OCI-LY7 (cell line): ENCODE results near the gene CCDC27. TPM values are rescaled to one million over a fixed set of nuclear protein-coding genes. Genes with fewer than 3 reads are reported as not detected.

Source experiments
- BruUV-seq: library from RNA; stranded (reverse); fragments of 400-500 nt; replicated peaks from 2 replicates; lab custom pipeline; 2021; lab: Mats Ljungman, UMichigan
- CTCF ChIA-PET: fragments of 300-600 bp; sonication (Branson Sonifier 250); formaldehyde crosslinking; loops from one replicate; lab custom pipeline; 2022; ENCODE audit warnings: antibody characterized with exemption; ENCODE audit not compliant: unreplicated experiment; lab: Charles Lee
- POLR2A ChIA-PET: fragments of 300-600 bp; sonication (Branson Sonifier 250); formaldehyde crosslinking; loops from one replicate; lab custom pipeline; 2022; ENCODE audit warnings: antibody characterized with exemption; lab: Charles Lee
- DNase-seq: peaks from one replicate; pipeline ENCODE4 v3.0.0-alpha.2; 2015; ENCODE audit warnings: low spot score
- H2AFZ ChIP-seq: fragments of 200-600 bp; sonication (generic), shearing (Covaris generic); 2 replicates; pipeline ENCODE4 v1.6.1; 2014; ENCODE audit warnings: mild to moderate bottlenecking, antibody characterized with exemption, low read length, moderate library complexity
- H3K27ac ChIP-seq: fragments of 200-600 bp; sonication (generic); 2 replicates; pipeline ENCODE4 v1.5.1; 2014; ENCODE audit warnings: mixed run types, low read depth, mild to moderate bottlenecking, moderate library complexity, low read length, inconsistent platforms; ENCODE audit not compliant: poor library complexity, severe bottlenecking
- H3K36me3 ChIP-seq: fragments of 200-600 bp; sonication (generic); 2 replicates; pipeline ENCODE4 v1.6.1; 2014; ENCODE audit warnings: mild to moderate bottlenecking, antibody characterized with exemption, low read length, moderate library complexity, mixed read lengths; ENCODE audit not compliant: insufficient read depth
- H3K4me1 ChIP-seq: fragments of 200-600 bp; sonication (generic); 2 replicates; pipeline ENCODE4 v1.5.1; 2014; ENCODE audit warnings: mild to moderate bottlenecking, low read length; ENCODE audit not compliant: insufficient read depth, poor library complexity, severe bottlenecking
- H3K4me2 ChIP-seq: fragments of 200-600 bp; sonication (generic); 2 replicates; pipeline ENCODE4 v1.6.1; 2014; ENCODE audit warnings: mild to moderate bottlenecking, low read length
- H3K4me3 ChIP-seq: fragments of 200-600 bp; sonication (generic); 2 replicates; pipeline ENCODE4 v1.5.1; 2014; ENCODE audit warnings: mild to moderate bottlenecking, low read depth, low read length; ENCODE audit not compliant: poor library complexity, severe bottlenecking
- H3K79me2 ChIP-seq: fragments of 200-600 bp; sonication (generic); 2 replicates; pipeline ENCODE4 v1.6.1; 2016; ENCODE audit warnings: low read depth, mild to moderate bottlenecking, low read length, moderate library complexity, mixed read lengths; ENCODE audit not compliant: insufficient read depth
- H3K9me2 ChIP-seq: fragments of 200-600 bp; sonication (generic); 2 replicates; pipeline ENCODE4 v1.6.1; 2016; ENCODE audit warnings: mild to moderate bottlenecking, low read length, mixed read lengths; ENCODE audit not compliant: insufficient read depth
- H3K9me3 ChIP-seq: fragments of 200-600 bp; sonication (generic); 2 replicates; pipeline ENCODE4 v1.6.1; 2014; ENCODE audit warnings: mild to moderate bottlenecking, mixed run types, low read length, mixed read lengths
- H4K20me1 ChIP-seq: fragments of 200-600 bp; sonication (generic); 2 replicates; pipeline ENCODE4 v1.6.1; 2014; ENCODE audit warnings: mild to moderate bottlenecking, antibody characterized with exemption, low read length, moderate library complexity, mixed read lengths; ENCODE audit not compliant: insufficient read depth
- EZH2phosphoT487 ChIP-seq: fragments of 200-600 bp; sonication (generic); IDR thresholded peaks from 2 replicates; pipeline ENCODE4 v1.6.1; 2018; ENCODE audit warnings: low read depth, borderline replicate concordance, mild to moderate bottlenecking, mixed run types, antibody characterized with exemption, low read length, moderate library complexity, mixed read lengths
- intact Hi-C: fragments of 100-400 bp; cut with micrococcal nuclease; formaldehyde crosslinking; loops from one replicate; pipeline ENCODE4 v1.10.0; 2022; ENCODE audit not compliant: unreplicated experiment
- total RNA-seq, 2 experiments: library from RNA; depleted of rRNA in 1 of 2; stranded (reverse); fragments of >200 nt in 1 of 2; shearing (Covaris generic) in 1 of 2; gene quantifications; 2 replicates each; pipeline ENCODE4 v1.2.3, GENCODE V29; 2014 to 2022
- TF ChIP-seq, protein P1 (sequence below): fragments of 200-600 bp; sonication (generic); conservative IDR thresholded peaks from 2 replicates; pipeline ENCODE4 v1.5.1; 2014; ENCODE audit warnings: mild to moderate bottlenecking, antibody characterized with exemption, low read length, moderate library complexity, mixed read lengths

CCDC27 gene
- total RNA-seq, 2 experiments from 2014 or later = not detected

DNA sequence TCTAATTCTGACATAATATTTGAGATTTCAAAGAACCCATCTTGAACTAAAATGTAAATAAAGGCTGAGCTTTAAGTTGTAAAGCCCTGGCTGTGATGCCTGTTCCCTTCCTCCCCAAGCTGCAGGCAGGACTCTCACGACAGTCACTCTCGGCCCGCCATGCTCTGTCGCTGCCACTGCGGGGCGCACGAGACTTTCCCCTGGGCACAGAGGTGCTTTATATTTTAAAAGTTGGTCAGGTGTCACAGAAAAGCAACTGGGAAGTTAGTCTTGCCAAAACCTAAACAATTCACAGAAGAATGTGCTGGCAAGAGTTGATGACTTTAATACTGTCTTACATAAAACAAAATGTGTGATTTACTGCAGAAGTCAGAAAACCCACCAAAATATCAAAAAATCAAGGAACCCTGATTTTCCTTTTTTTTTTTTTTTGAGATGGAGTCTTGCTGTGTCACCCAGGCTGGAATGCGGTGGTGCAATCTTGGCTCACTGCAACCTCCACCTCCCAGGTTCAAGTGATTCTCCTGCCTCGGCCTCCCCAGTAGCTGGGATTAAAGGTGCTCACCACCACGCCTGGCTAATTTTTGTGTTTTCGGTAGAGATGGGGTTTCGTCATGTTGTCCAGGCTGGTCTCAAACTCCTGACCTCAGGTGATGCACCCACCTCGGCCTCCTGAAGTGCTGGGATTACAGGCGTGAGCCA is 33.4 kb downstream of the CCDC27 start:
- H4K20me1 ChIP-seq = peaks cover 3% of the 10 kb centered on the region; the same call in 1 of the 2 replicates
- ChIA-PET CTCF (no interaction called here), POLR2A (no interaction called here)
- H3K27ac ChIP-seq = no peak overlapping the region
- TF ChIP-seq, protein P1, sequence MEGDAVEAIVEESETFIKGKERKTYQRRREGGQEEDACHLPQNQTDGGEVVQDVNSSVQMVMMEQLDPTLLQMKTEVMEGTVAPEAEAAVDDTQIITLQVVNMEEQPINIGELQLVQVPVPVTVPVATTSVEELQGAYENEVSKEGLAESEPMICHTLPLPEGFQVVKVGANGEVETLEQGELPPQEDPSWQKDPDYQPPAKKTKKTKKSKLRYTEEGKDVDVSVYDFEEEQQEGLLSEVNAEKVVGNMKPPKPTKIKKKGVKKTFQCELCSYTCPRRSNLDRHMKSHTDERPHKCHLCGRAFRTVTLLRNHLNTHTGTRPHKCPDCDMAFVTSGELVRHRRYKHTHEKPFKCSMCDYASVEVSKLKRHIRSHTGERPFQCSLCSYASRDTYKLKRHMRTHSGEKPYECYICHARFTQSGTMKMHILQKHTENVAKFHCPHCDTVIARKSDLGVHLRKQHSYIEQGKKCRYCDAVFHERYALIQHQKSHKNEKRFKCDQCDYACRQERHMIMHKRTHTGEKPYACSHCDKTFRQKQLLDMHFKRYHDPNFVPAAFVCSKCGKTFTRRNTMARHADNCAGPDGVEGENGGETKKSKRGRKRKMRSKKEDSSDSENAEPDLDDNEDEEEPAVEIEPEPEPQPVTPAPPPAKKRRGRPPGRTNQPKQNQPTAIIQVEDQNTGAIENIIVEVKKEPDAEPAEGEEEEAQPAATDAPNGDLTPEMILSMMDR = peak; percentile 77
- TF ChIP-seq EZH2phosphoT487 = no peak
- no peaks in the 10 kb centered on the region for H3K9me3 ChIP-seq
- no peak overlapping the region for H3K4me3 ChIP-seq
- intact Hi-C loops = no loop called here
- H3K4me1 ChIP-seq = no peaks in the 10 kb centered on the region
- no peaks in the 10 kb centered on the region for H3K9me2 ChIP-seq
- DNase-seq = peak; percentile 36
- no peak overlapping the region for H3K4me2 ChIP-seq
- BruUV-seq = no TSS peak
- H3K79me2 ChIP-seq = 0 out of 2 replicates have a peak, but pooled peaks cover 3% of the 10 kb centered on the region
- no peak overlapping the region for H2AFZ ChIP-seq
- H3K36me3 ChIP-seq = peaks cover 97% of the 10 kb centered on the region

DNA sequence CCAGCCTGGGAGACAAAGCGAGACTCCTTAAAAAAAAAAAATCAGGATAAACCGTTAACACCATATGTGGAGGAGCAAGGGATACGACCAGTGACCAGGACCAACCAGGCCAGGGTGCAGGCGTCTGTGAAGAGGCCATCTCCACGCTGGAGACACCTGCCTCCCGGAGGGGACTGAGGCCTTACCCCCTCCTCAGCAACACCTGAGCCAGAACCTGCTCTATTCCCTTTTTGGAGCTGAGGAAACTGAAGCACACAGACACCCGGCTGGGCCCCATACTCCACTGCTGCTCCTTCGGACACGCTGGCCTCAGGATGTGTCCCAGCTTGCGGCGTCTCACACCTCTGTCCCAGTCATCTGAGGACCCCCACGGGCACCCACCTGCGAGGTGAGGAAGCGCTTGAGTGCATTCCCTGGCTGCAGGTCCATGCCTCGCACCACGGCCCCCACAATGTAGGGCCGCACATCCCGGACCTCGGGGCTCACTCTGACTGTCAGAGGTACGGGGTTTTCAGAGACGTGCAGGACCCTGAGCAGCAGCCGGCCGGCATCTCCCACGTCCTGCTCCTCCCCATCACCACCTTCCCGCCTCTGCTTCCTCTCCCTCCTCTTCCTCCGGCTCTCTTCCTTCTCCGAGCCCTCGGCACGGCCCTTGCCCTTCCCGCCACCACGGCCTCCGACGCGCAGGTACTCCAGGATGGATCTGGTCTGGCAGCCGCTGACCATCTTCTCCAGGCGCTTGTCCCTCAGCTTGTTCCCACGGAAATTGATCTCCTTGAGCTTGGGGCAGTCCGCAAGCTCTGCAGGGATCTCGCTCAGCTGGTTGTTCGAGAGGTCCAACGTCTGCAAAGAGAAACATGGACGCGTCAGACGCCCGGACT is 34.5 kb downstream of the CCDC27 start:
- H3K79me2 ChIP-seq = peaks cover 5% of the 10 kb centered on the region; the same call in 1 of the 2 replicates
- H3K36me3 ChIP-seq = peaks cover 88% of the 10 kb centered on the region
- no peak for DNase-seq
- no peak overlapping the region for H2AFZ ChIP-seq
- no TSS peak for BruUV-seq
- no peaks in the 10 kb centered on the region for H3K4me1 ChIP-seq
- TF ChIP-seq EZH2phosphoT487 = no peak
- TF ChIP-seq, protein P1 = no peak
- POLR2A ChIA-PET = no interaction called here
- CTCF ChIA-PET = interaction anchor here (0.6 kb wide), 1 partner anchor 15 kb away, joined by 4 read pairs; no protein-coding TSS in a partner anchor
- intact Hi-C loops = no loop called here
- no peak overlapping the region for H3K4me2 ChIP-seq
- H3K9me2 ChIP-seq = no peaks in the 10 kb centered on the region
- H3K9me3 ChIP-seq = no peaks in the 10 kb centered on the region
- H3K27ac ChIP-seq = no peak overlapping the region
- H3K4me3 ChIP-seq = no peak overlapping the region
- peaks cover 3% of the 10 kb centered on the region; the same call in 1 of the 2 replicates for H4K20me1 ChIP-seq
